Muscle layer of colon (tissue), 2 donors: ENCODE results near the gene SYNGAP1.
A peak's percentile ranks its signal among the peaks of the same experiment; 100 is the strongest.

Experiments used
- H3K27ac ChIP-seq: one replicate; pipeline ENCODE4 v1.7.0; 2013; ENCODE audit warnings: low read depth, mild to moderate bottlenecking, low read length, moderate library complexity
- H3K27me3 ChIP-seq, 2 donors: one replicate each; pipeline ENCODE4 v1.7.0; 2013; ENCODE audit warnings: low read length in 2 of 2, mild to moderate bottlenecking in 2 of 2; ENCODE audit not compliant: insufficient read depth in 2 of 2, control insufficient read depth in 1 of 2
- H3K36me3 ChIP-seq: one replicate; pipeline ENCODE4 v1.7.0; 2013; ENCODE audit warnings: mild to moderate bottlenecking, low read length; ENCODE audit not compliant: insufficient read depth
- H3K4me1 ChIP-seq: one replicate; pipeline ENCODE4 v1.7.0; 2013; ENCODE audit warnings: mild to moderate bottlenecking, low read length; ENCODE audit not compliant: insufficient read depth
- H3K4me3 ChIP-seq, 2 donors: one replicate each; pipeline ENCODE4 v1.7.0; 2013; ENCODE audit warnings: low read length in 2 of 2, low read depth in 1 of 2, mild to moderate bottlenecking in 1 of 2, moderate library complexity in 1 of 2
- H3K9ac ChIP-seq: one replicate; pipeline ENCODE4 v1.7.0; 2013; ENCODE audit warnings: low read length
- H3K9me3 ChIP-seq: one replicate; pipeline ENCODE4 v1.7.0; 2013; ENCODE audit warnings: mild to moderate bottlenecking, low read length
- donor health status: abdominal sarcoma.
- donor health status: Adenocarcinoma of cecum.

Gene SYNGAP1

GRCh38 chr6:33416386-33417127, 3.3 kb upstream of the SYNGAP1 start:
- peaks cover 43% of the 10 kb centered on the region for H3K36me3 ChIP-seq
- peak overlapping the region in 1 of 2 donors; percentile 77 for H3K4me3 ChIP-seq
- H3K9me3 ChIP-seq = no peaks in the 10 kb centered on the region
- H3K27ac ChIP-seq = peak overlapping the region; percentile 88
- H3K4me1 ChIP-seq = peaks cover 57% of the 10 kb centered on the region
- H3K9ac ChIP-seq = peak overlapping the region; percentile 66
- no peaks in the 10 kb centered on the region for H3K27me3 ChIP-seq

- Histone ChIP-seq H3K27ac (peak overlapping the region; percentile 88), H3K27me3 (no peaks in the 10 kb centered on the region), H3K36me3 (peaks cover 41% of the 10 kb centered on the region), H3K9ac (peak overlapping the region; percentile 66), H3K4me1 (peaks cover 50% of the 10 kb centered on the region), H3K4me3 (peak overlapping the region; percentile 77 to 79), H3K9me3 (no peaks in the 10 kb centered on the region)
These were observed 2.5 kb upstream of the SYNGAP1 start for GRCh38 chr6:33417128-33417902.

GRCh38 chr6:33417903-33418689, 1.8 kb upstream of the SYNGAP1 start, which contains the start of gene CUTA:
CUTA (minus strand) TSS chr6:33418107; CDS start chr6:33418000, 107 bp downstream.
- no peaks in the 10 kb centered on the region for H3K27me3 ChIP-seq
- no peaks in the 10 kb centered on the region for H3K9me3 ChIP-seq
- H3K27ac ChIP-seq = peak within 1 kb of the TSS; percentile 100
- H3K36me3 ChIP-seq = peaks cover 33% of the 10 kb centered on the region
- H3K9ac ChIP-seq = peak within 1 kb of the TSS; percentile 72
- peak within 1 kb of the TSS; percentile 77 to 79 for H3K4me3 ChIP-seq
- peaks cover 44% of the 10 kb centered on the region for H3K4me1 ChIP-seq

- H3K27me3 ChIP-seq = no peaks in the 10 kb centered on the region
- peak overlapping the region; percentile 100 for H3K27ac ChIP-seq
- H3K4me3 ChIP-seq = peak overlapping the region; percentile 43 to 48
- peaks cover 26% of the 10 kb centered on the region for H3K36me3 ChIP-seq
- peaks cover 46% of the 10 kb centered on the region for H3K4me1 ChIP-seq
- no peaks in the 10 kb centered on the region for H3K9me3 ChIP-seq
- H3K9ac ChIP-seq = peak overlapping the region; percentile 72
These were observed 1.1 kb upstream of the SYNGAP1 start for GRCh38 chr6:33418690-33419291.

GRCh38 chr6:33420491-33421343, 852 bp downstream of the SYNGAP1 start:
- H3K9ac ChIP-seq = no peak overlapping the region
- H3K36me3 ChIP-seq = peaks cover 11% of the 10 kb centered on the region
- no peak overlapping the region for H3K4me3 ChIP-seq
- H3K9me3 ChIP-seq = no peaks in the 10 kb centered on the region
- H3K27me3 ChIP-seq = no peaks in the 10 kb centered on the region
- peaks cover 54% of the 10 kb centered on the region for H3K4me1 ChIP-seq
- H3K27ac ChIP-seq = peak overlapping the region; percentile 62

- no peak overlapping the region for H3K9ac ChIP-seq
- peaks cover 5% of the 10 kb centered on the region for H3K36me3 ChIP-seq
- no peak overlapping the region for H3K4me3 ChIP-seq
- no peaks in the 10 kb centered on the region for H3K27me3 ChIP-seq
- no peaks in the 10 kb centered on the region for H3K9me3 ChIP-seq
- H3K4me1 ChIP-seq = peaks cover 50% of the 10 kb centered on the region
- peak overlapping the region; percentile 1 for H3K27ac ChIP-seq
These were observed 1.4 kb downstream of the SYNGAP1 start for GRCh38 chr6:33421344-33421643.

GRCh38 chr6:33423777-33424176, 3.9 kb downstream of the SYNGAP1 start:
- Histone ChIP-seq H3K9ac (no peak overlapping the region), H3K4me3 (no peak overlapping the region), H3K4me1 (peaks cover 49% of the 10 kb centered on the region), H3K9me3 (no peaks in the 10 kb centered on the region), H3K27me3 (no peaks in the 10 kb centered on the region), H3K27ac (peak overlapping the region; percentile 5), H3K36me3 (no peaks in the 10 kb centered on the region)

GRCh38 chr6:33424855-33425667, 5.2 kb downstream of the SYNGAP1 start:
- peak overlapping the region; percentile 44 to 85 for H3K4me3 ChIP-seq
- no peaks in the 10 kb centered on the region for H3K36me3 ChIP-seq
- H3K27me3 ChIP-seq = no peaks in the 10 kb centered on the region
- peak overlapping the region; percentile 97 for H3K27ac ChIP-seq
- H3K4me1 ChIP-seq = peaks cover 46% of the 10 kb centered on the region
- no peaks in the 10 kb centered on the region for H3K9me3 ChIP-seq
- H3K9ac ChIP-seq = peak overlapping the region; percentile 95

GRCh38 chr6:33425668-33426577, 6.1 kb downstream of the SYNGAP1 start:
- Histone ChIP-seq H3K27me3 (no peaks in the 10 kb centered on the region), H3K4me1 (peaks cover 55% of the 10 kb centered on the region)

More at GRCh38 chr6:33425668-33426577, 6.1 kb downstream of the SYNGAP1 start:
- H3K36me3 ChIP-seq = no peaks in the 10 kb centered on the region
- peak overlapping the region; percentile 95 for H3K9ac ChIP-seq
- H3K9me3 ChIP-seq = no peaks in the 10 kb centered on the region
- H3K27ac ChIP-seq = peak overlapping the region; percentile 97
- peak overlapping the region; percentile 44 to 85 for H3K4me3 ChIP-seq
